Tongue (tissue), 2 donors: ENCODE data around the gene NUB1. TPM values are rescaled to one million over a fixed set of nuclear protein-coding genes. Genes with fewer than 3 reads are reported as not detected.

ENCODE experiments used
- DNase-seq: peaks from one replicate; pipeline ENCODE4 v3.0.0-alpha.2; 2015
- total RNA-seq: library from RNA; depleted of rRNA; stranded (reverse); fragments of >200 nt; gene quantifications from one replicate; pipeline ENCODE4 v1.2.3, GENCODE V29; 2014

The NUB1 gene
- total RNA-seq, 1 donor from 2014 or later: 27.8 TPM

GRCh38 chr7:151405588-151405987, 64.0 kb downstream of the NUB1 start:
- DNase-seq: no peak

- DNase-seq: no peak
These were observed 64.7 kb downstream of the NUB1 start for GRCh38 chr7:151406051-151406875.

- no peak for DNase-seq
These were observed 65.4 kb downstream of the NUB1 start for GRCh38 chr7:151406886-151407583.

GRCh38 chr7:151408498-151408838, 66.9 kb downstream of the NUB1 start:
- no peak for DNase-seq

- DNase-seq: peak; percentile 27
These were observed 67.4 kb downstream of the NUB1 start for GRCh38 chr7:151408839-151409666.

- peak; percentile 76 for DNase-seq
These were observed 68.2 kb downstream of the NUB1 start, which contains the start of gene WDR86 for GRCh38 chr7:151409667-151410404. Gene WDR86 (minus strand): TSS chr7:151410038. CDS start chr7:151409589, 449 bp downstream.

- peak; percentile 65 for DNase-seq
These were observed 69.1 kb downstream of the NUB1 start for GRCh38 chr7:151410405-151411390.

- no peak for DNase-seq
These were observed 69.9 kb downstream of the NUB1 start for GRCh38 chr7:151411551-151411950.

GRCh38 chr7:151412318-151412717, 70.7 kb downstream of the NUB1 start:
- DNase-seq: no peak

GRCh38 chr7:151413241-151413640, 71.6 kb downstream of the NUB1 start:
- DNase-seq: no peak

GRCh38 chr7:151415375-151416105, 73.9 kb downstream of the NUB1 start:
- peak; percentile 46 for DNase-seq

- DNase-seq: no peak
These were observed 74.7 kb downstream of the NUB1 start for GRCh38 chr7:151416112-151416940.

GRCh38 chr7:151416941-151417315, 75.3 kb downstream of the NUB1 start:
- peak; percentile 64 for DNase-seq

- DNase-seq: no peak
These were observed 78.5 kb downstream of the NUB1 start for GRCh38 chr7:151420144-151420543.

GRCh38 chr7:151422212-151422611, 80.6 kb downstream of the NUB1 start:
- DNase-seq: no peak

- DNase-seq: no peak
These were observed 81.6 kb downstream of the NUB1 start for GRCh38 chr7:151423226-151423625.

- no peak for DNase-seq
These were observed 82.3 kb downstream of the NUB1 start for GRCh38 chr7:151423936-151424335.

GRCh38 chr7:151424799-151425198, 83.2 kb downstream of the NUB1 start:
- DNase-seq: no peak
